AG09309 (cell line): ENCODE measurements around the gene AQR.

ENCODE experiments used
- DNase-seq: peaks from one replicate; pipeline ENCODE4 v3.0.0-alpha.2; 2010; ENCODE audit warnings: low read depth
- H3K4me3 ChIP-seq: 2 replicates; pipeline ENCODE4 v1.5.1; 2011; ENCODE audit warnings: mild to moderate bottlenecking, low read depth, low read length, moderate library complexity; ENCODE audit not compliant: control insufficient read depth
- TF ChIP-seq, protein P1 (sequence below): IDR thresholded peaks from 2 replicates; pipeline ENCODE4 v1.5.1; 2011; ENCODE audit warnings: mild to moderate bottlenecking, low read depth, low read length, inconsistent platforms; ENCODE audit not compliant: insufficient read depth, control insufficient read depth; ENCODE audit errors: missing control alignments

The AQR gene

DNA sequence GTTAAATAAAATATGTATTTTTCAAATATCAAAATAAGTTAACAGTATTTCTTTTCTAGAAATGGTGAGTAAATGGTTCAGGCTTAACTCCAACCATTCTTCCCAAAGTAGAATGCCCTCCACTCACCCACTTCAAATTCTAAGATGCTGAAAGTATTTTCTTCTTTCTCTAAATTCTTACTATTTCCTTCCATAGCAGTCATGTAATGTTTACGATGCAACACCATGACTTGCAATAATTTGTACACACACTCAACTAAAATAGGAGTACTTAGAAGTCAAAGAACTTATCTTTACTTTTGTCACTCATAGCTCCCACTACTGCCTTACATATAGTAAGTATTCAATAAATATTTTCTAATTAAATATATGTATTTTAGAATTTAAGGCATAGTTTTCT, 65.0 kb downstream of the AQR start:
- H3K4me3 ChIP-seq, result no peak overlapping the region
- DNase-seq, result no peak
- TF ChIP-seq, protein P1, sequence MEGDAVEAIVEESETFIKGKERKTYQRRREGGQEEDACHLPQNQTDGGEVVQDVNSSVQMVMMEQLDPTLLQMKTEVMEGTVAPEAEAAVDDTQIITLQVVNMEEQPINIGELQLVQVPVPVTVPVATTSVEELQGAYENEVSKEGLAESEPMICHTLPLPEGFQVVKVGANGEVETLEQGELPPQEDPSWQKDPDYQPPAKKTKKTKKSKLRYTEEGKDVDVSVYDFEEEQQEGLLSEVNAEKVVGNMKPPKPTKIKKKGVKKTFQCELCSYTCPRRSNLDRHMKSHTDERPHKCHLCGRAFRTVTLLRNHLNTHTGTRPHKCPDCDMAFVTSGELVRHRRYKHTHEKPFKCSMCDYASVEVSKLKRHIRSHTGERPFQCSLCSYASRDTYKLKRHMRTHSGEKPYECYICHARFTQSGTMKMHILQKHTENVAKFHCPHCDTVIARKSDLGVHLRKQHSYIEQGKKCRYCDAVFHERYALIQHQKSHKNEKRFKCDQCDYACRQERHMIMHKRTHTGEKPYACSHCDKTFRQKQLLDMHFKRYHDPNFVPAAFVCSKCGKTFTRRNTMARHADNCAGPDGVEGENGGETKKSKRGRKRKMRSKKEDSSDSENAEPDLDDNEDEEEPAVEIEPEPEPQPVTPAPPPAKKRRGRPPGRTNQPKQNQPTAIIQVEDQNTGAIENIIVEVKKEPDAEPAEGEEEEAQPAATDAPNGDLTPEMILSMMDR, result no peak

DNA sequence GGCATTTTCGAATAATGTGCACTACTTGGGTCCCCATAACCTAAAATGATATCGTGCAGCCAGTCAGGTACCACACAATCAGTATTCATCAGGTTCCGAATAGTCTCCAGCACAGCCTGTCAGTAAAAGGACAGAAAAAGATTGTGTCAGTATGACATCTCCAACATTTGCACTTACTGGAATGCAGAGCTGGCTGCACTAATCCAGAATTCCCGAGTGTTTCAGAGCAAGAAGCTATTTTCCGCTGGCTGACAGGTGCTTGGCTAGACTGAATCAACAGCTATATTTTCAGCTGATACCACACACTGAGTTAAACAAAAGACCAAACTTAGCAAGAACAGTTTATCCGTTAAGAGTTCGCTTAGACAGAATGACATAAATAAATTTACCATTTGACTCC, 68.8 kb downstream of the AQR start:
- no peak for DNase-seq
- TF ChIP-seq, protein P1, result no peak
- no peak overlapping the region for H3K4me3 ChIP-seq

DNA sequence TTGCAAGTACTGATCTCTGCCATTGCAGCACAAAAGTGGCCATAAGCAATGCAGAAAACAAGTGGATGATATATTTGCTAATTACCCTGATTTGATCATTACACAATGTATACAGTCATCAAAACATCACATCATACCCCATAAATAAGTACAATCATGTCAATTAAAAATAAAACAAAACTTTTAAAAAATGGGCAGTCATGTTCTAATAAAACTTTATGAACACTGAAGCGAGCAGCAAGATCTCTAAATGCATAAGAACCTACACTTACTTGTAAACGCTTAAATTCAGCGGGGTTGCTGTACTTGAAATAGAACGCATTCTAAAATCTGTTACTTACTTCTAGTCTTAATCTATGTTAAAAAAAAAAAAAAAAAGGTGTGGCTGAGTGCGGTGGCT, 73.4 kb downstream of the AQR start:
- TF ChIP-seq, protein P1, result no peak
- DNase-seq, result no peak
- H3K4me3 ChIP-seq, result no peak overlapping the region

DNA sequence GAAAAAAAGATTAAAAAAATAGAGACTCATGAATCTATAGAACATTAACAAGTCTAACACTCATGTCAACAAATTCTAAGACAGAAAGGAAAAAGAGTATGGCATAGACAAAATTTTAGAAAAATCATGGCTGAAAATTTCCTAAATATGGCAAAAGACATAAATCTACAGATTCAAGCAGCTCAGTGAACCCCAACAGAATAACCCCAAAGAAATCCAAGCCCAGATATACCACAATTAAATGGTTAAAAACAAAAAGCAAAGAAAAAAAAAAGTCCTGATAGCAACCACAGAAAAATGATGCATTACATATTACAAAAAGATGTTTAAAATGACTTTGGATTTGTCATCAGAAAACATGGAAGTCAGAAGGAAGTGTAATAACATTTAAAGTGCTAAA, 75.6 kb downstream of the AQR start:
- DNase-seq, result no peak
- H3K4me3 ChIP-seq, result no peak overlapping the region
- TF ChIP-seq, protein P1, result no peak

- TF ChIP-seq, protein P1, result no peak
- H3K4me3 ChIP-seq, result no peak overlapping the region
- DNase-seq, result no peak
Measured at GRCh38 chr15:34892963-34893591, 76.5 kb downstream of the AQR start.

- TF ChIP-seq, protein P1, result no peak
- no peak for DNase-seq
- no peak overlapping the region for H3K4me3 ChIP-seq
Measured at GRCh38 chr15:34890424-34890823, 79.1 kb downstream of the AQR start.

DNA sequence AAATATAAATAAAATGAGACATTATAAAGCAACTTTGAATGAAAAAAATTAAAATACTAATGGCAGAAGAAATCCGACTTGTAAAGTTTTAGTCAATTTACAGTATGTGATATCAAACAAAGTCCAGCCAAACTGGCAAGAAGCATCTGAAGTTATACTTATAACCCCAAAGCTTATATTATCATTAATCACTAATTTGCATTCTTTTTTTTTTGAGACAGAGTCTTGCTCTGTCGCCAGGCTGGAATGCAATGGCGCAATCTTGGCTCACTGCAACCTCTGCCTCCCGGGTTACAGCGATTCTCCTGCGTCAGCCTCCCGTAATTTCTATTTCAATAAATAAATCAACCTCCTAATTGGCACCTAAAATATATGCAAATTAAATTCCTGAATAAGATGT, 80.1 kb downstream of the AQR start:
- TF ChIP-seq, protein P1, result no peak
- DNase-seq, result no peak
- no peak overlapping the region for H3K4me3 ChIP-seq
